Stimulated activated CD4-positive, alpha-beta T cell treated with anti-CD3 and anti-CD28 coated beads, Interleukin-2, amount 100 ng/mL, for 24 hours (primary cell): ENCODE results near the gene SYCP2.

Experiments used
- DNase-seq, 2 donors: peaks; one replicate each; pipeline ENCODE4 v3.0.0-alpha.2; 2020

The SYCP2 gene

DNA sequence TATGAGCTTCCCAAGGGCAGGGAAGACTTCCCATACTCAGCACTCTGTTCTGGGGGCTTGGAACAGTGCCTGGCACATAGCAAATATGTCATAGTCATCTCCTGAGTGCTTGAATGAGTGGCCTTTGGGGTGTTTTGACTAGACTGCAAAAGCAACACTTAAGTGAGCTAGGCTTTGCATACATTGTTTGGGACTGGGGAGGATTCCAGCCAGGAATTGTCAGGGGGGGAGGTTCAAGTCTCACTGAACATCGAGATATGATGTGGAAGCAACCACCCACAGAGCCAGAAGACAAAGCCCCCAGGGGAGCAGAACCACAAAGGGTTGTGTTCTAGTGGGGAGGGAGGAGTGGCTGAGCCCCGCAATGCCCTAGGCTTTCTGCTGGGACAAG is 98.4 kb downstream of the SYCP2 start:
- no peak for DNase-seq

- no peak for DNase-seq
Measured at GRCh38 chr20:59832406-59833363, 100.8 kb downstream of the SYCP2 start.

DNA sequence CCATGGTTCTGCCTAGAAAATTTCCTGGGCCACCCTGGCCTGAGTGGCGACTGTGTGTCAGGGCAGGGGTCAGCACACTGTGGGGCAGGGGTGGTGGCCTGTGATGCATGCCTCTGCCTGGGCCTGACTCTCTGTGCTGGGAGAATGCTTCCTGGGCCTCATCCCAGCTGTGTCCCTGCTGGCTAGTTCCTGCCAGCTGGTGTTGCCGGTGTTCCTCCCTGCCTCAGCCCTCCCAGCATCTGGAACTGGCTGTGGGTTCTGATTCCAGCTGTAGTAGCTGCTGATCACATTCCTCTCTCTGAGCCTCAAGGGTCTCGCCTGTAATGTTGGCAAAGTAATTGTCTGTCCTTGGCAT is 101.5 kb downstream of the SYCP2 start:
- DNase-seq, result no peak

GRCh38 chr20:59831024-59831915 is 102.2 kb downstream of the SYCP2 start:
- no peak for DNase-seq

GRCh38 chr20:59830665-59831023 is 102.8 kb downstream of the SYCP2 start:
- no peak for DNase-seq

GRCh38 chr20:59829786-59830664 is 103.4 kb downstream of the SYCP2 start:
- DNase-seq, result no peak

DNA sequence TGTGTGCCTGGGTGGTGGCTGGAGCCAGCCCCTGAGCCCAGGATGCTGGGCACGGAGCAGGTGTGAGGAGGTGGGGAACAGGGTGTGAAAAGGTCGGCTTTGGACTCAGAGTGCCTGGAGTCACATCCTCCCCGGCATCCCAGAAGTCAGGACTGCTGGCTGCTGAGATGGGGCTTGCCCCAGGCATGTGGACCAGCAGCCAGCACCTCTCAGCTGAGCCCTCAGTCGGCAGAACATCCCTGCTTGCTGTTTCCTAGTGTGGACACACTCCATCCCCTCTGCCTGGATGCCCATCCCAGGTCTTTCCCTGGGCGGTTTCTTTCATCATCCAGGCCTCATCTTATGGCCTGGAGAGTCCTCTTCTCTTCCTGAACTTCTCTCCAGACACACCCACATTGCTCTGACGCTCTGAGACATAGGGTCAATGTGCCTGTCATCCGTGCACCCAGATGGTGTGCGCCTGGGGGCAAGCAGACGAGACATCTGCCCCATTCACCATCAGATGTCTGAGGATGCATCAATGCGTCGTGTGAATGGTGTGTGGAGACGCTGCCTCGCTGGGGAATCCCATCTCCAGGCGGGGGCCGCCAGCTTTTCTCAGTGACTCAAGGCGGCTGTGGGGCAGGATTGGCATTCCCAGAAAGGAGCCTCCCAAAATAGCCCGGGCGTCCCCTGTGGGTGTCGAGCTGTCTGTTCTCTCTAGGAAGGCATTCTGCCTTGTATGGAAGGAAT is 104.2 kb downstream of the SYCP2 start:
- DNase-seq, result no peak

DNA sequence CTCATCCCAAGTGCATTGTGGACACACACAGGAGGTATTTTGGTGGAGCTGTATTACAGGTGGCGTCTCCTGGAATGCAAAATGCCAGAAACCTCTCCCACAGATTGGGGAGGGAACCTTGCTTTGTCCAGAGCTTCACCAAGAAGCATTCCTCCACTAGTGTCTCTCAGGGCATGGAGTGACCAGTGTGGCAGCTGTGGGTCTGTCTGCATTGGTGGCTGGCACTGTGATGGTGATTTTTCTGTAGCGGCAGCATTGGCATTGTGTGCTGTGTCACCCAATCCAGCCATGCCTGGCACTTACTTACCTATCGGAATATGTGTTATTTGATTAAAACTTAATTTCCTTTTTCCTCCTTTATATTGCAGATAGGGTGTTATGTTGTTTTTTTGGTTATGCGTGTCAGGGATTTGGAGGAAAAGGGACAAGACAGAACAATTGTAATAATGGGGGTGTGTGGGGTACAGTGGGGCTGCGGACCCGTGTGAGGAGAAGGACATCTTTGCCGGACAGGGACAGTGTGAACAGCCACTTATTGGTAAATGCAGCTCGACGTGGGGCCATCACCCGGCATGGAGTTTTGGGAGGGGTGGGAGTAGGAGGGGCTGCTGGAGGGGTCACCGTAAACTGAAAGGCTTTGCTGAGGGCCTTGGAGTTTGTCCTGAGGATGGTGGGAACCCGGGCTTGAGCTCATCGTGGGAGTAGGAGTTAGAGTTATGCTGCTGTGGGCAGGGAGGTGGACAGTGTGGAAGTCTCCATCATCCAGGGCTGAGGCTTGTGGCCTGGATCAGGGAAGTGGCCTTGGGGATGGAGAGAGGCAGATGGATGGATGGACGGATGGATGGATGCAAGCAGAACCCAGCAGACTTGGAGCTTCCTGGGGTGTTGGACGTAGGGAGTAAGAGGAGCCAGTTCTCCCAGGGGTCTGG is 105.0 kb downstream of the SYCP2 start:
- DNase-seq, result no peak

DNA sequence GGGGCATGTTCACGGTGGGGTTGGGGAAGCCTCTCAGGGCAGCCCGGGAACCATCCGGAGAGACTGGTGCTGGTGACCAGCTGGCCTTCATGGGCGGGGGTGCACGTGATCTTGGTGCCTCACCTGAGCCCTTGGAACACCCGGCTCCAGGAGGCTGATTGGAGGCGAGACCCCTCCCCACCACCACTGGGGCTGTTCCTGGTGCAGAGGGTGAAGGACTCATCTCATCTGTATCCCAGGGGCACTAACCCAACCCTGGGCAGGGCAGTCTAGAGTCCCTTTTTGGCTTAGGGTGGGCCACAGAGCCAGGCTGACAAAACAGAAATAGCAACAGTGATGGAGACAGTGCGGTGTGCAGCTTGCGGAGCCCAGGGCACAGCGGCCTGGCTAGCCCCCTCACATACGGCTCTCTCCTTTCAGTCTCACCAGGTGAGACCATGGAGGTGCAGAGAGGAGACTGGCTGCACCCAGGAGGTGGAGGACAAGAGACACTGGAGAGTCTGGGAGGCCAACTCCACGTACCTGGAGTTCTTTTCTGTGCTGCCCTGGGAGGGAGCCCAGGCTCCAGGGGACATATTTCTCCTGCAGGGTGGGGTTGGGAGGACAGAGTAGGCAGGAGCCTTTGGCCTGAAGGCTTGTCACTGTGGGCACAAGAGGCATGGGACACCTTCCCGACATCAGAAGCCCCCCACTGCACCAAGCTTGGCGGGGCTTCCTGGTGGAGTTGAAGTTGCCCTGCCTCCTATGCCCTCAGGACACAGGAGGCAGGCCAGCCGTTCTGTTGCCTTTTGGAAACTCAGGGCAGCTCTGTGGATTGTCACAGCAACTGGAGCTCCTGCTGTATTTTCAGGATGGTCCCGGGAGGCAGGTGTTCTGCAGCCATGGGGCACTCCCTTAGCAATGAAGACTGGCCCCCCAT is 106.0 kb downstream of the SYCP2 start:
- DNase-seq, result no peak

GRCh38 chr20:59825944-59826759 is 107.3 kb downstream of the SYCP2 start:
- DNase-seq, result no peak

DNA sequence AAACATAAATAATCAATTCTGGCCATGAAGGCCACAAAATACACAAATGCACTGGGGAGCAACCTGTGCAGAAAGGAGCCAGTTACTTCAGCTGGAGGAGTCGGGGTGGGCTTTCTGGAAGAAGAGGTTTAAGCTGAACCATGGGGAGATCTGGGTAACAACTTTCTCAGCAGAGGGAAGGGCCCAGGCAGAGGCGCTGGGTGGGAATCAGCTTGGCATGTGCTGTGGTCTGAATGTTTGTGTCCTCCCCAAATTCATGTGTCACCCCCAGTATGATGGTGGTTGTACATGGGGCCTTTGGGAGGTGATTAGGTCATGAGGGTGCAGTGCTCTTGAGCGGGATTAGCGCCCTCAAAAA is 107.9 kb downstream of the SYCP2 start:
- DNase-seq, result no peak

DNA sequence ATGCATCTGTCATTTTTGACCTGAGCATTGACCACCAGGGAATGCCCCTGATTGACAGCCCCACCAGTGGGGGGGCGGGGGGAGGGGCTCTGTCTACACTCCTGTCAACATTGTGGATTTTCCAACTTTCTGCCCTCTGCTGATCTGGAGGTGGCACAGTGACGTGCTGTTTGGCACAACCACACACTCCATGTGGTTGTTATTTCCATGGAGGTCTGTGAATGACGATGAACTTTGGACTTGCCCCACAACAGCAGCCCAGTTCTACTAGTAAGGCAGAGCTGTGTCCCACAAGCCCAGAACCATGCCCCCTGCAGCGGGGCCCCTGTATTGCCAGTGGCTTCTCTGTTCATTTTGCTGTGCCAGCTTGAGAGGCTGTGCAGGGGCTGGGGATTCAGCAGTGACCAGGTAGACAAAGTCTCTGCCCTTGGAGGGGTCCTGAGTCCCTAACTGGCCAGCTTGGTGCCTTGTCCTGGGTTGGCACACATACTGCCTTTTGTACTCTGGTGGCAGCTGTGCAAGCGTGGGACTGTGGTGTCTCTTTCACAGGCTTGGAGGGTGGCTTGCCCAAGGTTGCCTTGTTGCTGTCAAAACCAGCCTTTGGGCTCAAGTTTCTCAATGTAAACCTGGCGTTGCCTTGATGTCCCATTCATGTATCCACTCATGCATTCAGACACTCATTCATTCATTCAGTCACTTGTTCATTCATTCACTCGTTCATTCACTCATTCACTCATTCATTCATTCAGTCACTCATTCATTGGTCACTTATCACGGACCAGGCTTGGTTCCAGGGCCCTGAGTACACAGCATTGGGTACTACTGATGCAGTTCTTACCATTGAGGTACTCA is 108.5 kb downstream of the SYCP2 start:
- no peak for DNase-seq

- no peak for DNase-seq
Measured at GRCh38 chr20:59823491-59824259, 109.8 kb downstream of the SYCP2 start.

- no peak for DNase-seq
Measured at GRCh38 chr20:59823030-59823423, 110.4 kb downstream of the SYCP2 start.

DNA sequence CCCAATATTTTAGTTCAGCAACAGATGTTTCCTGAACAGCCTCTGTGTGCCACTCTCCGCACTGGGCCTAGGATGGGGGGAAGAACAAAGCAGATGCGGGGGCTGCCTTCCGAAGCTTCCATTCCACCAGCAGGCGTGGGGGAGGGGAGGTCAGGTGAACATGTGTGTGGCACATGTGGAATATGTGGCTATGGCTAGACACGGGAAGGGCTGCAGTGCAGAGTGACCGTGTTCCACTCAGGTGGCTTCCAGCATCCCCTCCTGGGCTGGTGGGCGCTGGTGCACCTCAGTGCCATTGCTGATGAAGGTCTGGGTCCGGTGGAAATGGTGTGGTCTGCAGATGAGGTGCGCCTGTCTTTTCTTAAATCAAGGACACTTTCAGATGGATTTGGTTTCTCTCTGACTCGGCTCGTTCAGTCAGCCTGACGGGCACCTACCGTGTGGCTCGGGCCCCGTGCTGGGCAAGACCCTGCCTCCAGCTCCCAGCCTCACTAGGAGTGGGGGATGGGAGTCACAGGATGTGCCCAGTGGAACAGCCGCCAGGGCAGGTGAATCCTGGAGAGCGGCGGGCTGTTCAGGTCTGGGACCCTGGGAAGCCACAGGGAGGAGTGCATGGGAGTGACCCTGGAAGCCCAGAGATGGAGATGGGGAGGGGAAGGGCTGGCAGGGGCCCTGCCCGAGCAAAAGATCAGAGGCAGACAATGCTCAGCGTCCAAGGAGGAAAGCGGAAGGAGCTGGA is 111.0 kb downstream of the SYCP2 start:
- DNase-seq, result no peak

DNA sequence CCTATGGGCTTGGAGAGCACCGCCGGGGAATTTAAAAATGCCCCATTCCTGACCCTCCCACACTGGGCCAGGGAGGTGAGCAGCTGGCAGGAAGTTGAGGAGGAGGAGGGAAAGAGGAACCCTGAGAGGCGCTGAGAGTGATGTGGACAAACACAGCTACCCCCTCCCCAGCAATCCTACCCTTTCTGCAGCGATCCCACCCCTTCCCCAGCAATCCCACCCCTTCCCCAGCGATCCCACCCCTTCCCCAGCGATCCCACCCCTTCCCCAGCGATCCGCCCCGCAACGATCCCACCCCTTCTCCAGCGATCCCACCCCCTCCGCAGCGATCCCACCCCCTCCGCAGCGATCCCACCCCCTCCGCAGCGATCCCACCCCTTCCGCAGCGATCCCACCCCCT is 111.6 kb downstream of the SYCP2 start:
- DNase-seq, result no peak

- DNase-seq, result no peak
Measured at GRCh38 chr20:59821201-59821600, 112.2 kb downstream of the SYCP2 start.
